Measurements from ENCODE around the gene PPARGC1A.

The PPARGC1A gene, protein sequence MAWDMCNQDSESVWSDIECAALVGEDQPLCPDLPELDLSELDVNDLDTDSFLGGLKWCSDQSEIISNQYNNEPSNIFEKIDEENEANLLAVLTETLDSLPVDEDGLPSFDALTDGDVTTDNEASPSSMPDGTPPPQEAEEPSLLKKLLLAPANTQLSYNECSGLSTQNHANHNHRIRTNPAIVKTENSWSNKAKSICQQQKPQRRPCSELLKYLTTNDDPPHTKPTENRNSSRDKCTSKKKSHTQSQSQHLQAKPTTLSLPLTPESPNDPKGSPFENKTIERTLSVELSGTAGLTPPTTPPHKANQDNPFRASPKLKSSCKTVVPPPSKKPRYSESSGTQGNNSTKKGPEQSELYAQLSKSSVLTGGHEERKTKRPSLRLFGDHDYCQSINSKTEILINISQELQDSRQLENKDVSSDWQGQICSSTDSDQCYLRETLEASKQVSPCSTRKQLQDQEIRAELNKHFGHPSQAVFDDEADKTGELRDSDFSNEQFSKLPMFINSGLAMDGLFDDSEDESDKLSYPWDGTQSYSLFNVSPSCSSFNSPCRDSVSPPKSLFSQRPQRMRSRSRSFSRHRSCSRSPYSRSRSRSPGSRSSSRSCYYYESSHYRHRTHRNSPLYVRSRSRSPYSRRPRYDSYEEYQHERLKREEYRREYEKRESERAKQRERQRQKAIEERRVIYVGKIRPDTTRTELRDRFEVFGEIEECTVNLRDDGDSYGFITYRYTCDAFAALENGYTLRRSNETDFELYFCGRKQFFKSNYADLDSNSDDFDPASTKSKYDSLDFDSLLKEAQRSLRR

GRCh38 chr4:23889814-23890341 is at the start of gene PPARGC1A:
PPARGC1A (minus strand) TSS chr4:23890047; CDS start chr4:23889957, 90 bp downstream.
- no peak for DNase-seq

DNA sequence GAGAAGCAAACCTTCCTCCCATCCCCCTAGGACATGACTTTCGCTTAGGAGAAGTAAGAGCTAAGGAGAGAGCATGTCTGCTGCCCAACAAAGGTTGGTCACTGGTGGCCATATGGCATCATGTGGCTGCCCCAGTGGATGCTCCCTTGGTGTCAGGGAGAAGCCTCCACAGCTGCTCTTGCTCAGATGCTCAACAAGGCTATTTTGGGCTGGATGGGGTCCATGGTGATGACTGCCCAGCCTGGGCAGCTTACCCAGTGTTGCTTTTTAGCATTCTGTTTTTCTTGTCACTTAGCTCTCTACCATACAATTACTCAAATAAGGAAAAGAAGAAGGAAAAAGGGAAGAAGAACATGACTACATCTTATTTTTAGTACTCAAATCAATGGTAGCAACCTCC is 48.9 kb upstream of the PPARGC1A start:
- DNase-seq = no peak

- no peak for DNase-seq
Observed at GRCh38 chr4:23937173-23937572, 47.3 kb upstream of the PPARGC1A start.

DNA sequence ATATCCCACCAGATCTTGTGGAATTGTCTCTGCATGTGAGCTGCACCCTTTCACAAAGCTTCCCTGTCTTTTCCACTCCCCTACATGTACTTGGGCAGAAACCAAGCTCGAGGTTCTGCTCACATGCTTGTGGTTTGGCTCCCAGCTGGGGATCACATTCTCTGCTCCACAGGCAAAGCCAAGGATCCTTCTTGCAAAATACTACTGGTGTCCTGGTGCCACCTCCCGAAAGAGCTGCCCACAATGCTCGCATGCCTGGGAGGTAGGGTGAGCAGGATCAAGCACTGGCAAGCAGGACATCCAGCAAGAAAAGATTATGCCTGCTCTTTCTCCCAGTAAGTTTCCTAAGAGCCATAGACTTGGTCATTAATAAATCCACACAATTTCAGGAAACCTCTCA is 45.1 kb upstream of the PPARGC1A start:
- no peak for DNase-seq

DNA sequence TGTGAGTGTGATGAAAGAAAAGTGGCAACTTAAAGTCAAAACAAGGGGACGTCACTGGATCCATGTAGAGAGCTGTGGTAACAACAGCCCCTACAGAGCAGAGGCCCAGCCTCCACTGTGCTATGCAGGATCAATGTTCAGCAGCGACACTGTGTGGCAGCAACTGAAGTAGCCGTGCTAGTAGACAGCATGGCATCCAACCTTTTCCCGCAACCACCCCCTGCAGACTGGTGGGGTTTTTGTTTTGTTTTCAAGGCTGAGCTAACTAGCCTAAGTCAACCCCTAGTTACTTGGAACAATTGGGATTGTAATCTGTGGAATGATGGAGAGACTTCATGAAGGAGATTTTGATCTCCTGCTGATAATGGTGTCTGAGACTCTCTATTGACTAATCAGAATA is 44.4 kb upstream of the PPARGC1A start:
- no peak for DNase-seq

- DNase-seq = no peak
Observed at GRCh38 chr4:23932901-23933308, 43.1 kb upstream of the PPARGC1A start.

- no peak for DNase-seq
Observed at GRCh38 chr4:23932186-23932585, 42.3 kb upstream of the PPARGC1A start.

DNA sequence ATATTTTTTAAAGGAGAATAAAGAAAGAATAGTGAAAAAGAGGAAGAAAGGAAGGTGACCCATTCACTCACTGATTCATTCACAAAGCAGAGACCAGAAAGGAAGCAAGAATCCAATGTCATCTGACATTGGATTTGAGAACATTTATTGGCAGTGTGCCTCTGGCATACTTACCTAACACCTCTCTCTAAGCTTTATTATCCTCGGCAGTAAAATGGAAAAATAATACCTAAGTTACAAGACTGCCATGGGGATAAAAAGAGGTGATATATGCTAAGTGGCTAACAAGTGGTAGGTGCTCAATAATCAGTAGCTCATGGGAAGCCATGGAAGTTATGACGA is 41.6 kb upstream of the PPARGC1A start:
- no peak for DNase-seq

- no peak for DNase-seq
Observed at GRCh38 chr4:23930750-23931488, 41.1 kb upstream of the PPARGC1A start.

- DNase-seq = no peak
Observed at GRCh38 chr4:23929248-23929647, 39.4 kb upstream of the PPARGC1A start.

- no peak for DNase-seq
Observed at GRCh38 chr4:23924556-23924955, 34.7 kb upstream of the PPARGC1A start.

GRCh38 chr4:23923840-23924239 is 34.0 kb upstream of the PPARGC1A start:
- DNase-seq = no peak

DNA sequence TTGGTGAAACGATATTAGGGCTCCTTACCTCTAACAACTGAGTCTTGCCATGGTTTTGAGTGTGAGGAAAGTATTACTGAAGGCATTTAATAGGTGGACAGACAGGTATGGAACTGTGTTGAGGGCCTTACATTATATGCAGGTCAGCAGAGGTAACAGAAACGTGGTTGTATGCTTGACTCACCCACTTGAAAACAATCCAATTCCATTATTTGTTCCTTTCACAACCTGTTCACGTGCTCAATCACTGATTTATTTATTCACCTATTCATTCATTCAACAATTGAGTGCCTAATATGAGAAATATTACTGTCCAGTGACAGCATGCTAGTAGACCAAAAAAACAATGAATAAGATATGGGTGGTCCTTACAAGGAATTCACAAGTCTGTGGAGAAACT is 33.3 kb upstream of the PPARGC1A start:
- no peak for DNase-seq

DNA sequence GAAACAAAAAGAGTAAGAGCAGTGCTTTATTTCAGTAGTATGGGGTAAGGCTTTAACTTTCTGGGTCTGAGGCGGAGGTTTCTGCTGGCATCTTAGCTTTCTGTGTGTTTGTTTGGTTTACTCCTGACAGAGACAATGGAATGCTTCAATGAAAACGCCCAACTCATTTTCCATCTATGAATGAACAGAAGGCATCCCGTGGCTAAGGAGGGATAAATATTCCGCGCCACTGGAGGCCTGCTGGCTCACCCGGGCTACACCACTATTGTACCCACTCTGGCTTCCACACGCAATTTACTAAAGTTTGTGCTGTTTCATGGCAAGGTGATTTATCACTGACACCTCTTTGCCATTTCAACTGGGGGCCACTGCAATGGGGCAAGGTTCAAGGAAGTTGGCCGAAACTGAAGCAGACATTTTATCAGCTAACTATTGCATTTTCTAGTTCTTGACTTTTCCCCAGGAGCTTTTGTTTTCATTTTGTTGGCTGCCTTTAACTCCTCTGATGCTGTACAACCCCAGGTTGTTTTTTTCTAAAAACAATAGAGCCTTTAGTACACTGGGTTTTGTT is 32.8 kb upstream of the PPARGC1A start:
- no peak for DNase-seq

GRCh38 chr4:23922013-23922412 is 32.2 kb upstream of the PPARGC1A start:
- no peak for DNase-seq

GRCh38 chr4:23921447-23921845 is 31.6 kb upstream of the PPARGC1A start:
- no peak for DNase-seq

DNA sequence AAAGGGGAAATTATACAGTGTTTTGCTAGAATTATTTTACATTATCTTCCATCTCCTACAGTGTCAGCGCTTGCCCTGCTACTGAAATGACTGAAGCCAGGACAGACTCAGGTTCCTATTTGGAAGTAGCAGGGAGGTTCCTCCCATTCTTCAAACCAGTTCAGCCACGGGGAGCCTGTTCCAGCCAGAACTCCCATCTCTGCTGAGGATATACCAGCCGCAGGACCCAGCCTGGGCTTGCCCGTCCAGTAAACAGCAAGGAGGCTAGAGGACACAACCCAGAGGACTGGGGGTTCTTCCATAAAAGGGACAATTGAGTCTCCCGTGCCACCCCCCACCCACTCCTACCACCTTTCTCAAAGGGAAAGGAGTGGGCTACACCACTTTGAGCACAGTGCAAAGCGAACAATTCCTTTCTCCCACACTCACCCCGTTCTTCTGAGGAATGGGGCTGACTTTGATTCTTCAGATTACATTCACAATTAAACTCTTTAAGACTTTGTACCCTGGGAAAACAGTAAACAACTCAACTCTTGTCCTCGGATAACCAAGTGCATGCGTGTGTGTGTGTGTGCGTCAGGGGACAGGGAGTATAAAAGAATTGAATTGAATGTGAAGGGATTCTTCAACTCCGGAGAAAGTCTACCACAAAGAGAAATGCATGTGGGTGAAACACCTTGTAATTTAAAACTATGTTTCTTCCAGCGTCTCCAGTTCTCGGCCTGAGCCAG is 31.0 kb upstream of the PPARGC1A start:
- no peak for DNase-seq

GRCh38 chr4:23920296-23920695 is 30.4 kb upstream of the PPARGC1A start:
- no peak for DNase-seq

DNA sequence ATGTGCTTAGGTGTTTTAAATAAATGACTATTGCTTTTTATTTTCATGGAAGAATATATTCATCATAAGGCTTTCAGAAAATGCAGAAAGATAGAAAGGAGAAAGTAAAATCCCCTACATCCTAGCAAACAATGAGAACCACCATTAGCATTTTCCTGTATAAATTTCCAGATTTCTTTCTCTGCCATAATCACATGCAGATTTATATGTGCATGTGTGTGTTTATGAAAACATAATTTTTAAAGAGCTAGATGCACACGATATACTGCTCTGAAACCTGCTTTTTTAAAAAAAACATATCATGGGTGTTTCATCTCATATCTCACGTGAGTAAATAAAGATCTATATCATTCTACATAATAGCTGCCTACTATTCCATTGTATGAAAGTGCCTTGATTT is 26.4 kb upstream of the PPARGC1A start:
- no peak for DNase-seq

- no peak for DNase-seq
Observed at GRCh38 chr4:23915459-23916132, 25.7 kb upstream of the PPARGC1A start.

DNA sequence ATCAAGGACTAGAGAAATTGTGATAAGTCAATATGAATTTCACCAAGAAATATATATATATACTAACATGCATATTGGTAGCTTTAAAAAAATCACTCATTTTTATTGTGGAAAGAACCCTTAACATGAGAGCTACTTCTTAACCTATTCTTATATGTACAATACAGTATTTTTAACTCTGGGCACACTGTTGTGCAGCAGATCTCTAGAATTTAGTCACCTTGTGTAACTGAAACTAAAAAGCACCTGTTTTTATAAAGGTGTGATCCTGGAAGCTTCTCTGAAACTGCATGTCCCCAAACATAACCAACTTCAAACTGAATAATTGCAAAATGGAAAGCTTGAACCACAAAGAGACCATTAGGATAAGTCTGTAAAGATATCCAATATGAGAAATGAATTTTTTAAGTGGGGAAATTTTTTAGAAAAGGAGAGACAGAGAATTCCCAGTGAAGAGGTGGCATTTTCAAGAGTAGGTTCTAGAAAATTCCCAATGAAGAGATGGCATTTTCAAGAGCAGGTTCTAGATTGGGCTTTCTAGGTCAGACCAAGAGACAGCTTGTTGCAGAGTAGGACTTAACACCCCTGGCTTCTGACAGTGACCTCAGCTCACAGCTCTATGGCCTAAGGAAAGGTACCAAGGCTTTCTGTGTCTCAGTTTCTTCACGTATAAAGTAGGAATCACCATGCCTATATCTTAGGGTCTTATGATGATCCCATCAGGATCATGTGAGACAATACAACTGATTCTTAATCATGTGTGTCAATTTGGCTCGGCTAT is 22.0 kb upstream of the PPARGC1A start:
- no peak for DNase-seq

Data from activated T-cell treated with anti-CD3 and anti-CD28 coated beads for 4 hours (primary cell).